Neural progenitor cell (in vitro differentiated cells): Measurements from ENCODE around the gene HABP2. TPM values are rescaled to one million over a fixed set of nuclear protein-coding genes. Genes with fewer than 3 reads are reported as not detected.
A peak's percentile ranks its signal among the peaks of the same experiment; 100 is the strongest.

Source experiments
- DNase-seq: peaks from one replicate; pipeline ENCODE4 v3.0.0-alpha.2; 2016; ENCODE audit warnings: low spot score
- H2AFZ ChIP-seq: fragments of 200-600 bp; sonication (generic); replicated peaks from 2 replicates; pipeline ENCODE4 v1.6.1; 2016; ENCODE audit warnings: antibody characterized with exemption
- H3F3A ChIP-seq: fragments of 200-600 bp; sonication (generic); 2 replicates; pipeline ENCODE4 v1.6.1; 2016; ENCODE audit warnings: antibody characterized with exemption, low read depth
- H3K27ac ChIP-seq: fragments of 200-600 bp; sonication (generic); 2 replicates; pipeline ENCODE4 v1.5.1; 2016; ENCODE audit warnings: mild to moderate bottlenecking
- H3K27me3 ChIP-seq: fragments of 200-600 bp; sonication (generic); 2 replicates; pipeline ENCODE4 v1.6.1; 2016; ENCODE audit warnings: mild to moderate bottlenecking, moderate library complexity
- H3K36me3 ChIP-seq: fragments of 200-600 bp; sonication (generic); 2 replicates; pipeline ENCODE4 v1.5.1; 2016
- H3K4me1 ChIP-seq: fragments of 200-600 bp; sonication (generic); 2 replicates; pipeline ENCODE4 v1.6.1; 2016; ENCODE audit warnings: mixed run types
- H3K4me2 ChIP-seq: fragments of 200-600 bp; sonication (generic); 2 replicates; pipeline ENCODE4 v1.6.1; 2016
- H3K4me3 ChIP-seq: fragments of 200-600 bp; sonication (generic); 2 replicates; pipeline ENCODE4 v1.5.1; 2016
- H3K79me2 ChIP-seq: fragments of 200-600 bp; sonication (generic); 2 replicates; pipeline ENCODE4 v1.6.1; 2016; ENCODE audit warnings: low read depth
- H3K9ac ChIP-seq: fragments of 200-600 bp; sonication (generic); 2 replicates; pipeline ENCODE4 v1.6.1; 2016
- H3K9me3 ChIP-seq: fragments of 200-600 bp; sonication (generic); 2 replicates; pipeline ENCODE4 v1.5.1; 2016; ENCODE audit warnings: low read depth
- H4K20me1 ChIP-seq: fragments of 200-600 bp; sonication (generic); 2 replicates; pipeline ENCODE4 v1.6.1; 2016; ENCODE audit warnings: low read depth
- H3K27ac Mint-ChIP-seq: 3 replicates; pipeline ENCODE4 v1.8.0; 2021; ENCODE audit warnings: mixed read lengths
- H3K27me3 Mint-ChIP-seq: 2 replicates; pipeline ENCODE4 v1.8.0; 2022; ENCODE audit warnings: low read depth, mild to moderate bottlenecking, inconsistent platforms, moderate library complexity, mixed read lengths; ENCODE audit not compliant: insufficient read depth
- H3K36me3 Mint-ChIP-seq: 3 replicates; pipeline ENCODE4 v1.8.0; 2021; ENCODE audit warnings: mixed read lengths
- H3K4me1 Mint-ChIP-seq: 3 replicates; pipeline ENCODE4 v1.8.0; 2021; ENCODE audit warnings: mixed read lengths
- H3K4me3 Mint-ChIP-seq: 3 replicates; pipeline ENCODE4 v1.8.0; 2021; ENCODE audit warnings: mild to moderate bottlenecking, moderate library complexity, mixed read lengths
- H3K9me3 Mint-ChIP-seq: 3 replicates; pipeline ENCODE4 v1.8.0; 2020; ENCODE audit warnings: mixed read lengths
- EZH2 ChIP-seq: fragments of 200-600 bp; sonication (generic); IDR thresholded peaks from 2 replicates; pipeline ENCODE4 v1.6.1; 2017; ENCODE audit warnings: antibody characterized with exemption, mild to moderate bottlenecking, moderate library complexity
- EZH2phosphoT487 ChIP-seq: fragments of 200-600 bp; sonication (generic); IDR thresholded peaks from 2 replicates; pipeline ENCODE4 v1.6.1; 2017; ENCODE audit warnings: antibody characterized with exemption
- total RNA-seq: library from RNA; depleted of rRNA; stranded (reverse); fragments of >200 nt; gene quantifications from 2 replicates; pipeline ENCODE4 v1.2.3, GENCODE V29; 2015; ENCODE audit warnings: low replicate concordance
- TF ChIP-seq, protein P1 (sequence below): fragments of 200-600 bp; sonication (generic); IDR thresholded peaks from 2 replicates; pipeline ENCODE4 v1.5.1; 2017; ENCODE audit warnings: antibody characterized with exemption, mild to moderate bottlenecking

Gene HABP2
- total RNA-seq, 1 donor from 2014 or later = not detected

DNA sequence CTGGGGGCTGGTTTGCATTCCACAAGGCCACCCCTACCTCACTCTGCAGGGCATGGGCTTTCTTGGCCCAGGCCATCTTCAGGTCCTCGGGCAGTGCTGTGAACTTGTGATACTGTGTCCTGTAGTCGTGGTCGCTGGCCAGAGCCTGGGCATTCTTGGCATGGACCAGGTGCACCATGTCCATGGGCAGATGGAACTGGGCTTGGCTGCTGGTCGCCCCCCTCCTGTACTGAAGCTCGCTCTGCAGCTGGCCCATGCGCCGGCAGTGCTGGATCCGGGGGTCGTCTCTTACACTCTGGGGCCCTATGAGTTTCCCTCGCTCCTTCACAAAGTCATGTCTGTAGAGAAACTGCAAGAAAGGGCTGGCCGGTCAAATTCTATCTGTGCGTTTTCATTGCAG lies 51.7 kb downstream of the HABP2 start:
- Histone ChIP-seq H2AFZ (no peak overlapping the region), H4K20me1 (peaks cover 2% of the 10 kb centered on the region), H3K4me1 (peaks cover 4% of the 10 kb centered on the region), H3F3A (peaks cover 20% of the 10 kb centered on the region), H3K27me3 (no peaks in the 10 kb centered on the region), H3K9me3 (no peaks in the 10 kb centered on the region), H3K36me3 (no peaks in the 10 kb centered on the region), H3K79me2 (no peaks in the 10 kb centered on the region), H3K27ac (no peak overlapping the region), H3K9ac (no peak overlapping the region), H3K4me2 (no peak overlapping the region), H3K4me3 (no peak overlapping the region)
- TF ChIP-seq, protein P1, sequence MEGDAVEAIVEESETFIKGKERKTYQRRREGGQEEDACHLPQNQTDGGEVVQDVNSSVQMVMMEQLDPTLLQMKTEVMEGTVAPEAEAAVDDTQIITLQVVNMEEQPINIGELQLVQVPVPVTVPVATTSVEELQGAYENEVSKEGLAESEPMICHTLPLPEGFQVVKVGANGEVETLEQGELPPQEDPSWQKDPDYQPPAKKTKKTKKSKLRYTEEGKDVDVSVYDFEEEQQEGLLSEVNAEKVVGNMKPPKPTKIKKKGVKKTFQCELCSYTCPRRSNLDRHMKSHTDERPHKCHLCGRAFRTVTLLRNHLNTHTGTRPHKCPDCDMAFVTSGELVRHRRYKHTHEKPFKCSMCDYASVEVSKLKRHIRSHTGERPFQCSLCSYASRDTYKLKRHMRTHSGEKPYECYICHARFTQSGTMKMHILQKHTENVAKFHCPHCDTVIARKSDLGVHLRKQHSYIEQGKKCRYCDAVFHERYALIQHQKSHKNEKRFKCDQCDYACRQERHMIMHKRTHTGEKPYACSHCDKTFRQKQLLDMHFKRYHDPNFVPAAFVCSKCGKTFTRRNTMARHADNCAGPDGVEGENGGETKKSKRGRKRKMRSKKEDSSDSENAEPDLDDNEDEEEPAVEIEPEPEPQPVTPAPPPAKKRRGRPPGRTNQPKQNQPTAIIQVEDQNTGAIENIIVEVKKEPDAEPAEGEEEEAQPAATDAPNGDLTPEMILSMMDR = no peak
- TF ChIP-seq EZH2 (no peak), EZH2phosphoT487 (no peak)
- H3K27me3 Mint-ChIP-seq = peaks cover 7% of the 10 kb centered on the region
- peak overlapping the region; percentile 8 for H3K27ac Mint-ChIP-seq
- no peaks in the 10 kb centered on the region for H3K9me3 Mint-ChIP-seq
- no peak overlapping the region for H3K4me3 Mint-ChIP-seq
- H3K4me1 Mint-ChIP-seq = peaks cover 30% of the 10 kb centered on the region
- DNase-seq = no peak
- H3K36me3 Mint-ChIP-seq = no peaks in the 10 kb centered on the region

DNA sequence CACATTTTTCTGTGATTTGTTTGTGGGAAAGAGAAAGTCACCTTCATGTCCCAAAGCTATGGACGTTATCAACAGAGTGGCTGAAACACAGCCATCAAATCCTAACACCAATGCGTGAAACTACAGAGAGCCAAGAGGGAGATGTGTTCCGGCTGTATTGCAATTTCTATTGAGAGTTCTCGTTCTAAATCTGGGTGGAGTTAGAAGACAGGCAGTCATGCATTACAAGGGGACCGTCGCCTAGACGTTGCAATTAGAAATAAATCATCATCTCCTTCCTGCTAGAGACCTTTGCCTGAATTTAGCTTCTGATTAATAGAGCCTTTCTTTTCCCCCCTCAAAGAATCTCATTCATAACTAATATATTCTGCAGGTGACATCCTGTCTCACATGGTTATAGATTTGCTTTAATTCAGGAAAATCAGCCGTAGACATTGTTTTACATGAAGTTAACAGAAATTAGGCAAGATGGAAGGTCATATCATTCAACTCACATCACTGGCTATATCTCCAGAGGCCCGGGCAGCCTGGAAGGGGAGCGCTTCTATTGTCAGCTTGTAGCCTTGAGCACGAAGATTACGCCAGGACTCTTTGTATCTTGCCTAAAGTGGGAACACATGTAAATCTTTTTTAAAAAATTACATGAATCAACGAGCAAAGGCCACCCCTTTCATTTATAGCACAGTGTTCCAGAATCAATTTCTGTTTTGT lies 52.6 kb downstream of the HABP2 start:
- H3K27ac ChIP-seq = no peak overlapping the region
- H3K4me3 ChIP-seq = no peak overlapping the region
- no peaks in the 10 kb centered on the region for H3K79me2 ChIP-seq
- H3K36me3 Mint-ChIP-seq = no peaks in the 10 kb centered on the region
- H3K27me3 ChIP-seq = no peaks in the 10 kb centered on the region
- H3K4me1 Mint-ChIP-seq = peaks cover 36% of the 10 kb centered on the region
- H2AFZ ChIP-seq = no peak overlapping the region
- H4K20me1 ChIP-seq = peaks cover 2% of the 10 kb centered on the region
- TF ChIP-seq, protein P1 = no peak
- no peak for TF ChIP-seq EZH2
- no peak for TF ChIP-seq EZH2phosphoT487
- no peaks in the 10 kb centered on the region for H3K9me3 ChIP-seq
- H3K4me2 ChIP-seq = no peak overlapping the region
- H3F3A ChIP-seq = peaks cover 26% of the 10 kb centered on the region
- no peaks in the 10 kb centered on the region for H3K9me3 Mint-ChIP-seq
- no peak overlapping the region for H3K9ac ChIP-seq
- peaks cover 9% of the 10 kb centered on the region for H3K27me3 Mint-ChIP-seq
- H3K4me3 Mint-ChIP-seq = no peak overlapping the region
- no peak for DNase-seq
- no peaks in the 10 kb centered on the region for H3K36me3 ChIP-seq
- H3K4me1 ChIP-seq = peaks cover 7% of the 10 kb centered on the region
- H3K27ac Mint-ChIP-seq = no peak overlapping the region

DNA sequence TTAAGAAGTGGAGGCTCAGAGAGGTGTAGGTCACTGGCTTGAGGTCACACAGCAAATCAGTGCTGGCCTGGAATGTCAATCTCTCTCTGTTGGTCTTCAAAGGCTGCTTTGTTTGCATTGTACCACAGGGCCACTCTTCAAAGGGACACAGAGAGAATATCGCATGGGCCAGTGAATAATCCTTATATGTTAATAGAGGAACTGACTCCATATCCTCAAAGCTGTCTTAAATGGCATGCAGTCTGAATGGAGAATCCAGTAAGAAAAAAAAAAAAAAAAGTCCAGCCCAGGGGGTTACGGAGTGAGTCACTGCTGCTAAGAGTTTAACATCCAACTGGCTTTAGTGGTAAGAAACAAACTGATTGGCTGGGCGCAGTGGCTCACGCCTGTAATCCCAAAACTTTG lies 56.9 kb downstream of the HABP2 start:
- no peaks in the 10 kb centered on the region for H3K9me3 ChIP-seq
- H3K27ac ChIP-seq = no peak overlapping the region
- H4K20me1 ChIP-seq = peaks cover 2% of the 10 kb centered on the region
- H3K4me1 ChIP-seq = peaks cover 24% of the 10 kb centered on the region
- peaks cover 26% of the 10 kb centered on the region for H3F3A ChIP-seq
- no peak overlapping the region for H3K9ac ChIP-seq
- no peak overlapping the region for H3K4me3 Mint-ChIP-seq
- H3K27ac Mint-ChIP-seq = no peak overlapping the region
- no peaks in the 10 kb centered on the region for H3K9me3 Mint-ChIP-seq
- H3K36me3 Mint-ChIP-seq = no peaks in the 10 kb centered on the region
- peaks cover 64% of the 10 kb centered on the region for H3K4me1 Mint-ChIP-seq
- peak; percentile 68 for DNase-seq
- H3K27me3 Mint-ChIP-seq = peaks cover 18% of the 10 kb centered on the region
- no peak overlapping the region for H3K4me3 ChIP-seq
- no peak overlapping the region for H3K4me2 ChIP-seq
- H3K36me3 ChIP-seq = no peaks in the 10 kb centered on the region
- H3K27me3 ChIP-seq = peaks cover 19% of the 10 kb centered on the region
- H3K79me2 ChIP-seq = no peaks in the 10 kb centered on the region
- TF ChIP-seq, protein P1 = no peak
- TF ChIP-seq EZH2 (no peak), EZH2phosphoT487 (no peak)
- no peak overlapping the region for H2AFZ ChIP-seq
